ENCODE data around the gene FSD2.

The FSD2 gene

DNA sequence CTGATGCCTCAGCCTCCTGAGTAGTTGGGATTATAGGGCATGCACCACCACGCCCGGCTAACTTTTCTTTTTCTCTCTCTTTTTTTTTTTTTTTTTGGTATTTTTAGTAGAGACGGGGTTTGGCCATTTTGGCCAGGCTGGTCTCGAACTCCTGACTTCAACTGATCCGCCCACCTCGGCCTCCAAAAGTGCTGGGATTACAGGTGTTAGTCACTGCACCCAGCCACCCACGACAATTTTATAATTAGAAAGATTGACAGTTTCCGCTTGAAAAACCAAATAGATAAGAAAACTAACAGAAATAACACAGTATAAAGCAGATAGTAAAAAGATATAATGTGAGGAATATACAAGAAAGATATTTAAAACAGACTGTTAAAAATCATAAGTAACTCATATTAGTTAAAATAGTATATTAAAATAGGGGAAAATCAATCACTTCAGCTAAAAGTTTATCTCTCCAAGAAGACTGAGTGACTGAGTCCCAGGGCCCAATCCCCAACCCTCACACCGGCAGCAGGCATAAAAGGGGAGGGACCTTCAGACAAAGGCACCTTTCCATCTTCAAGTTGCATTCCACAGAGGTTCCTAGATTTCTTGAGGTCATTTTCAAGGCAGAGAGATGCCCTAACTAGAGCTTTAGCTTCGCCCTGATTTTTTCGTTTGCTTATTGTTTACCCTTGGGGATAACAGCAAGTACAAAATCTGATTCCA lies 2.2 kb upstream of the FSD2 start:
- no peak overlapping the region for H3K4me3 ChIP-seq (ENCODE audit: low read depth, low read length)
- TF ChIP-seq, protein P1, sequence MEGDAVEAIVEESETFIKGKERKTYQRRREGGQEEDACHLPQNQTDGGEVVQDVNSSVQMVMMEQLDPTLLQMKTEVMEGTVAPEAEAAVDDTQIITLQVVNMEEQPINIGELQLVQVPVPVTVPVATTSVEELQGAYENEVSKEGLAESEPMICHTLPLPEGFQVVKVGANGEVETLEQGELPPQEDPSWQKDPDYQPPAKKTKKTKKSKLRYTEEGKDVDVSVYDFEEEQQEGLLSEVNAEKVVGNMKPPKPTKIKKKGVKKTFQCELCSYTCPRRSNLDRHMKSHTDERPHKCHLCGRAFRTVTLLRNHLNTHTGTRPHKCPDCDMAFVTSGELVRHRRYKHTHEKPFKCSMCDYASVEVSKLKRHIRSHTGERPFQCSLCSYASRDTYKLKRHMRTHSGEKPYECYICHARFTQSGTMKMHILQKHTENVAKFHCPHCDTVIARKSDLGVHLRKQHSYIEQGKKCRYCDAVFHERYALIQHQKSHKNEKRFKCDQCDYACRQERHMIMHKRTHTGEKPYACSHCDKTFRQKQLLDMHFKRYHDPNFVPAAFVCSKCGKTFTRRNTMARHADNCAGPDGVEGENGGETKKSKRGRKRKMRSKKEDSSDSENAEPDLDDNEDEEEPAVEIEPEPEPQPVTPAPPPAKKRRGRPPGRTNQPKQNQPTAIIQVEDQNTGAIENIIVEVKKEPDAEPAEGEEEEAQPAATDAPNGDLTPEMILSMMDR (IDR thresholded peaks at IDR 0.05; ENCODE audit: low read depth, low read length), result no peak
- DNase-seq (ENCODE audit: low read depth, low spot score), result no peak
- in situ Hi-C loops (cut with HindIII; ENCODE audit: low sequenced_read_pairs), result no loop called here

DNA sequence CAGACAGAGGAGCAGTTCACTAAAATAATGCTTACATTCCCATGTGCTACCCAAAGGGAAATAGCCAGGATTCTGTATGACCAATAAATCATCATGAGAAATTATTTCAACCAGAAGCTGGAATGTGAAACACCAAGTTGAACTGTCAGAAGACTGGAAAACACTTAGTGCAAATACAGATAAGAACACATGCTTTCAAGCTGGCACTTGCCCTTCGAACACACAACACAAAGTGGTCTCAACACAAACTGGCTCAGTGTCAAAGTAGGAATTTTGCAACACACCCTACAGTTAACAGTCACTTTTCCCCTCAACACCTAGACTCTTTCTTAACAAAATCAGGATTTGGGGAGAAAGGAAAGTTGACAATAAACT lies 1.3 kb downstream of the FSD2 start:
- TF ChIP-seq, protein P1 (IDR thresholded peaks at IDR 0.05; ENCODE audit: low read depth, low read length), result no peak
- in situ Hi-C loops (cut with HindIII; ENCODE audit: low sequenced_read_pairs), result no loop called here
- no peak overlapping the region for H3K4me3 ChIP-seq (ENCODE audit: low read depth, low read length)
- DNase-seq (ENCODE audit: low read depth, low spot score), result no peak

DNA sequence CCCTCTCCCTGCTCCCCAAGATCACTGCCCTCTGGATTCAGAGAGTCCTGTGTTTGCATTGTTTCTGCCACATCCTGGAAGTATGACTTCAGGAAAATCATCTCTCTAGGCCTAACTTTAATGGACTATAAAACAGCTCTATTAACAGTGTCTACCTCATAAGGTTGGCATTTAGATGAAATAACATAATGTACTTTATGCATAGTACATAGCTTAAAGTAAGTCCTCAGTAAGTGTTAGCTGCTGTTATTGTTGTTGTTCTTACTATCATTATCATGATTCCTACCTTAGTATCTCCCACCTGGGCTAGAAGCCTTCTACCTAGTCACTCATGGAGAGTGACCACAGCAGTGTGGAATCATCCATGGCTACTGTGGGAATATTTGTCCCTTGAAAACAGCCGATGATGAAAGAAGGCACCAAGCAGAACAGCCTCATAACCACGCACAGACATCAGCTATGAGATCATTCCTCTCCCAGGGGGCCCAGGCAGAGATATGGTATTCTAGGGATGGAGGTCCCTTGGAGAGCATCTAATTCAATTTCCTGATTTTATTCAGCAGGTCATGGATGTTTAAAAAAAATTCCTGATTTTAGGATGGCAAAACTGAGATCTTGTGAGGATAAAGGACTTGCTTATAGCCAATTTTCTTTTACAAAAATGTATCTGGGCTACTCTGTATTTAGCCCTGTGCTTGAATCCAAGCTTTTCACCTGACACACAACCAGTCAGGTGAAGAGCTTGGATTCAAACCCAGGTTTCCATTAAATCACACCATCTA lies 1.9 kb downstream of the FSD2 start:
- in situ Hi-C loops (cut with HindIII; ENCODE audit: low sequenced_read_pairs), result no loop called here
- DNase-seq (ENCODE audit: low read depth, low spot score), result no peak
- TF ChIP-seq, protein P1 (IDR thresholded peaks at IDR 0.05; ENCODE audit: low read depth, low read length), result no peak
- no peak overlapping the region for H3K4me3 ChIP-seq (ENCODE audit: low read depth, low read length)

DNA sequence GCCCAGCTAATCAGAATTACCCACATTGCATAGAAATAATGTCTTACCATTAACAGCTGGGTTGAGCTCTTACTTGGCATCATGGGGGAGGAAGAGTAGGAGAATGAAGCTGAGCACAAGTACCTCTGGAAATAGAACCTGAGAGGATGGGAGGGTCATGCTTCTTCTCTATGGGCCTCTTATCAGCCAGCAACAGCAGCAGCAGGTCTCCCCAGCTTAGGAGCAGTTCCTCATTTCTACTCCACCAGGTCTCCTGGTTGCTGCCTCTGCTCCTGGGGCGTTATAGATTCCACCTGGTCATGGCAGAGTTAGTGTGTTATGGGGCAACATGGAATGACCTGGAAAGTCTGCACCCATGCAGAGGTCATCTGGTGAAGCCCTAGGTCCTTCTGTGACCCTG lies 3.4 kb downstream of the FSD2 start:
- no peak overlapping the region for H3K4me3 ChIP-seq (ENCODE audit: low read depth, low read length)
- TF ChIP-seq, protein P1 (IDR thresholded peaks at IDR 0.05; ENCODE audit: low read depth, low read length), result no peak
- in situ Hi-C loops (cut with HindIII; ENCODE audit: low sequenced_read_pairs), result no loop called here
- DNase-seq (ENCODE audit: low read depth, low spot score), result no peak

DNA sequence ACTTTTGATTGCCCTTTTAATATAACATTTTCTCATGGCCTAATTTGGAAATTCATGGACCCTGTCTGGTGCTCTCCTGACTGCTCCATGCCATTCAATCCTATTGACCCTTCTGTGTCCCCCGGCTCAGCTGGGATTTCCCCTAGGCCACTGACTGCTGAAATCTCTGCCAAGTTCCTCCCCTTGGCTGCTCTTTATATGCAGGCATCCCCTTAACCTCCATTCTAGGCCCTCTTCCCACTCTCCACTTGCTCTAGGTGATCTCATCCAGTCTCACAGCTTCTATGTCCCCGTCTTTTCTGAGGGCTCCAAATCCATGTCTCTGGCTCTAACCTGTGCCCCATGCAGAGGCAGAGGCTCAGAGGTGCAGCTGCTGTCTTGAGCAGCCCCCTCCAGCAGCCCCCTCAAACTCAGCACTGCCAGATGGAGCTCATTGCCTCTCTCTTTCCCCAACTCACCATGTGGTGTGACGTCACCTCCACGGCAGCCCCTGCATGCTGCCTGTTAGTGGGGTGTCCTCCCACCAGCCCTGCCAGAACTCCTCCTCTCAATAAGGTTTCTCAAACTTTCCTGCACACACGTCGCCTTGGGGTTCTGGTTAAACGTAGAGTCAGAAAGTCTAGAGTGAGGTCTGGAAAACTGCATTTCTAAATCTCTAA lies 6.6 kb downstream of the FSD2 start:
- H3K4me3 ChIP-seq (ENCODE audit: low read depth, low read length), result no peak overlapping the region
- DNase-seq (ENCODE audit: low read depth, low spot score), result no peak
- TF ChIP-seq, protein P1 (IDR thresholded peaks at IDR 0.05; ENCODE audit: low read depth, low read length), result no peak
- in situ Hi-C loops (cut with HindIII; ENCODE audit: low sequenced_read_pairs), result no loop called here

DNA sequence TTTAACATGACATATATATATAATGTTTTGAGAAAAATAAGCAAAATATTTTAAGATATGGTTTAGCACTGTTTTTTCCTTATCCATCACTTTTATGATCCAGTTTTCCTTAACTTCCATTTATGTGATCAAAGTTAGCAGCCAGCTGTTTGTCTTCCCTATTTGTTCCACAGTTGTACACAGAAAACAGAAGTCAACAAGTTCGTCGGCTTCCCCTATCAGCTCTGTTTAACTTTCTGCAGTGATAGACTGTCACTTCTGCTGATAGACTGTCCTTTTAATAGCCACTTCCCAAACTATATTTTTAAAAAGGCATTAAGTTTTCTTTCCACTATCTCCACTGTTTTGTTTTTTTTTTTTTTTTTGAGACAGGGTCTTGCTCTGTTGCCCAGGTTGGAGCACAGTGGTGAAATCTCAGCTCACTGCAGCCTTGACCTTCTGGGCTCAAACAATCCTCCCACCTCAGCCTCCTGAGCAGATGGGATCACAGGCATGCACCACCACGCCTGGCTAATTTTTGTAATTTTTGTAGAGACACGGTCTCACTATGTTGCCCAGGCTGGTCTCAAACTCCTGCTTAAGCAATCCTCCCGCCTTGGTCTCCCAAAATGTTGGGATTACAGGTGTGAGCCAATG lies 7.2 kb downstream of the FSD2 start:
- DNase-seq (ENCODE audit: low read depth, low spot score), result no peak
- TF ChIP-seq, protein P1 (IDR thresholded peaks at IDR 0.05; ENCODE audit: low read depth, low read length), result no peak
- in situ Hi-C loops (cut with HindIII; ENCODE audit: low sequenced_read_pairs), result no loop called here
- no peak overlapping the region for H3K4me3 ChIP-seq (ENCODE audit: low read depth, low read length)
